ENCODE results near the gene CDH3. TPM values are rescaled to one million over a fixed set of nuclear protein-coding genes. Genes with fewer than 3 reads are reported as not detected.
A peak's percentile ranks its signal among the peaks of the same experiment; 100 is the strongest.

The CDH3 gene
- total RNA-seq (61.3 TPM), polyA plus RNA-seq (ENCODE audit: insufficient read depth, low read depth, low replicate concordance) (9.8 TPM)
- long read RNA-seq, donor 1, full-length matches to known transcripts: 2 of 7 reads
- long read RNA-seq, donor 1, partial matches to known transcripts: 5 of 7 reads
- long read RNA-seq, donor 1, other reads (novel, unspliced or antisense): 0 of 7 reads
- long read RNA-seq, donor 2, full-length matches to known transcripts: 3 of 3 reads
- long read RNA-seq, donor 2, partial matches to known transcripts: 0 of 3 reads
- long read RNA-seq, donor 2, other reads (novel, unspliced or antisense): 0 of 3 reads
- long read RNA-seq, donor 3, full-length matches to known transcripts: 3 of 21 reads
- long read RNA-seq, donor 3, partial matches to known transcripts: 18 of 21 reads
- long read RNA-seq, donor 3, other reads (novel, unspliced or antisense): 0 of 21 reads
- long read RNA-seq, donor 4, full-length matches to known transcripts: 3 of 3 reads
- long read RNA-seq, donor 4, partial matches to known transcripts: 0 of 3 reads
- long read RNA-seq, donor 4, other reads (novel, unspliced or antisense): 0 of 3 reads
- long read RNA-seq, donor 5, partial matches to known transcripts: 0 of 1 reads
- long read RNA-seq, donor 5, other reads (novel, unspliced or antisense): 0 of 1 reads
- long read RNA-seq, donor 6, partial matches to known transcripts: 0 of 1 reads
- long read RNA-seq, donor 6, other reads (novel, unspliced or antisense): 0 of 1 reads
- long read RNA-seq, donor 7, full-length matches to known transcripts: 32 of 77 reads
- long read RNA-seq, donor 7, partial matches to known transcripts: 35 of 77 reads
- long read RNA-seq, donor 7, other reads (novel, unspliced or antisense): 10 of 77 reads
- long read RNA-seq, donor 8, full-length matches to known transcripts: 1 of 6 reads
- long read RNA-seq, donor 8, partial matches to known transcripts: 5 of 6 reads
- long read RNA-seq, donor 8, other reads (novel, unspliced or antisense): 0 of 6 reads
- long read RNA-seq, donor 9, full-length matches to known transcripts: 6 of 6 reads
- long read RNA-seq, donor 9, partial matches to known transcripts: 0 of 6 reads
- long read RNA-seq, donor 9, other reads (novel, unspliced or antisense): 0 of 6 reads
- long read RNA-seq, donor 10, full-length matches to known transcripts: 7 of 7 reads
- long read RNA-seq, donor 10, partial matches to known transcripts: 0 of 7 reads
- long read RNA-seq, donor 10, other reads (novel, unspliced or antisense): 0 of 7 reads

GRCh38 chr16:68644715-68645493, at the start of gene CDH3:
CDH3 (plus strand) TSS chr16:68645310; CDS start chr16:68645380, 70 bp downstream.
- no peaks in the 10 kb centered on the region for H3K27me3 ChIP-seq (ENCODE audit: control insufficient read depth, insufficient read depth, low read length)
- H3K4me3 ChIP-seq (ENCODE audit: low read length in 3 of 3): peak within 1 kb of the TSS; percentile 37 to 56 (median 49)
- intact Hi-C loops (cut with DNase I): no loop called here
- no peak within 1 kb of the TSS for H3K27ac ChIP-seq (ENCODE audit: low read depth in 2 of 2, low read length in 2 of 2)
- TF ChIP-seq CTCF (IDR thresholded peaks at IDR 0.05; ENCODE audit: borderline replicate concordance, extremely low read depth, insufficient read depth): no peak
- FAIRE-seq (no peak), DNase-seq (peak; percentile 77 to 89 (median 81))
- no peak within 1 kb of the TSS for H3K9ac ChIP-seq (ENCODE audit: low read length in 3 of 3)
- H3K4me1 ChIP-seq (ENCODE audit: control insufficient read depth in 2 of 3, insufficient read depth in 2 of 3, low read depth in 1 of 3, low read length in 3 of 3): peaks cover 0 to 8% (median 4%) of the 10 kb centered on the region in 3 donors
- no peaks in the 10 kb centered on the region for H3K36me3 ChIP-seq (ENCODE audit: control insufficient read depth in 2 of 3, insufficient read depth in 3 of 3, low read length in 3 of 3)
- H3K9me3 ChIP-seq (ENCODE audit: control insufficient read depth in 2 of 3, insufficient read depth in 1 of 3, low read length in 3 of 3): no peaks in the 10 kb centered on the region

GRCh38 chr16:68596266-68596665, 48.8 kb upstream of the CDH3 start:
- Histone ChIP-seq H3K4me3 (ENCODE audit: low read length in 3 of 3) (no peak overlapping the region), H3K9ac (ENCODE audit: low read length in 3 of 3) (no peak overlapping the region), H3K9me3 (ENCODE audit: control insufficient read depth in 2 of 3, insufficient read depth in 1 of 3, low read length in 3 of 3) (no peaks in the 10 kb centered on the region), H3K4me1 (ENCODE audit: control insufficient read depth in 2 of 3, insufficient read depth in 2 of 3, low read depth in 1 of 3, low read length in 3 of 3) (no peaks in the 10 kb centered on the region), H3K27me3 (ENCODE audit: control insufficient read depth, insufficient read depth, low read length) (no peaks in the 10 kb centered on the region), H3K36me3 (ENCODE audit: control insufficient read depth in 2 of 3, insufficient read depth in 3 of 3, low read length in 3 of 3) (no peaks in the 10 kb centered on the region), H3K27ac (ENCODE audit: low read depth in 2 of 2, low read length in 2 of 2) (no peak overlapping the region)
- intact Hi-C loops (cut with DNase I): no loop called here
- FAIRE-seq: no peak
- no peak for TF ChIP-seq CTCF (IDR thresholded peaks at IDR 0.05; ENCODE audit: borderline replicate concordance, extremely low read depth, insufficient read depth)
- DNase-seq: no peak

GRCh38 chr16:68599586-68599985, 45.5 kb upstream of the CDH3 start:
- Histone ChIP-seq H3K9me3 (ENCODE audit: control insufficient read depth in 2 of 3, insufficient read depth in 1 of 3, low read length in 3 of 3) (no peaks in the 10 kb centered on the region), H3K36me3 (ENCODE audit: control insufficient read depth in 2 of 3, insufficient read depth in 3 of 3, low read length in 3 of 3) (no peaks in the 10 kb centered on the region), H3K27me3 (ENCODE audit: control insufficient read depth, insufficient read depth, low read length) (no peaks in the 10 kb centered on the region), H3K9ac (ENCODE audit: low read length in 3 of 3) (no peak overlapping the region), H3K27ac (ENCODE audit: low read depth in 2 of 2, low read length in 2 of 2) (no peak overlapping the region), H3K4me3 (ENCODE audit: low read length in 3 of 3) (no peak overlapping the region), H3K4me1 (ENCODE audit: control insufficient read depth in 2 of 3, insufficient read depth in 2 of 3, low read depth in 1 of 3, low read length in 3 of 3) (no peaks in the 10 kb centered on the region)
- no peak for TF ChIP-seq CTCF (IDR thresholded peaks at IDR 0.05; ENCODE audit: borderline replicate concordance, extremely low read depth, insufficient read depth)
- intact Hi-C loops (cut with DNase I): no loop called here
- FAIRE-seq (no peak), DNase-seq (no peak)
